ENCODE results near the gene ACTR1B. TPM values are rescaled to one million over a fixed set of nuclear protein-coding genes. Genes with fewer than 3 reads are reported as not detected.
A peak's percentile ranks its signal among the peaks of the same experiment; 100 is the strongest.

ACTR1B gene
- total RNA-seq, 1 donor from 2014 or later, result 56.6 TPM

- no peak overlapping the region for H3K4me3 Mint-ChIP-seq (ENCODE audit: unreplicated experiment)
Observed at GRCh38 chr2:97651114-97651513, 12.7 kb downstream of the ACTR1B start.

DNA sequence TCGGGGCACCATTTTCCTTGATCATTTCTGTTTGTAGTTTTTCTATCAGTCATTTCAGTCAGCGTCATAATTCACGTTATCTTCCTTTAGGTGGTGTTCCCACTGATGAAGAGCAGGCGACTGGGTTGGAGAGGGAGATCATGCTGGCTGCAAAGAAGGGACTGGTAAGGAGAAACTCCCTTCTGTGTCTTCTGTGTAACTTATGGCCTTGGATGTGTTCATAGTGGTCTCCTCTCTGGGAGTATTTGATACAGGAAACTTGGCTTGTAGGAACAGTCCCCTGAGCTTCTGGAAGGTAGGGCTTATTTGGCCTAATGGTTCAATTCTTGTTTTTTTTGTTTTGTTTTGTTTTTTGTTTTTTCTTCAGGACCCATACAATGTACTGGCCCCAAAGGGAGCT is 16.9 kb downstream of the ACTR1B start:
- peak overlapping the region; percentile 90 for H3K4me3 Mint-ChIP-seq (ENCODE audit: unreplicated experiment)
- H3K36me3 Mint-ChIP-seq (ENCODE audit: unreplicated experiment), result peaks cover 18% of the 10 kb centered on the region
- H3K27me3 Mint-ChIP-seq (ENCODE audit: unreplicated experiment), result no peaks in the 10 kb centered on the region
- peak overlapping the region; percentile 97 for H3K27ac Mint-ChIP-seq (ENCODE audit: unreplicated experiment)
- no peak for DNase-seq (ENCODE audit: extremely low spot score, unreplicated experiment)
- peaks cover 15% of the 10 kb centered on the region for H3K4me1 Mint-ChIP-seq (ENCODE audit: unreplicated experiment)
- TF ChIP-seq, protein P1, sequence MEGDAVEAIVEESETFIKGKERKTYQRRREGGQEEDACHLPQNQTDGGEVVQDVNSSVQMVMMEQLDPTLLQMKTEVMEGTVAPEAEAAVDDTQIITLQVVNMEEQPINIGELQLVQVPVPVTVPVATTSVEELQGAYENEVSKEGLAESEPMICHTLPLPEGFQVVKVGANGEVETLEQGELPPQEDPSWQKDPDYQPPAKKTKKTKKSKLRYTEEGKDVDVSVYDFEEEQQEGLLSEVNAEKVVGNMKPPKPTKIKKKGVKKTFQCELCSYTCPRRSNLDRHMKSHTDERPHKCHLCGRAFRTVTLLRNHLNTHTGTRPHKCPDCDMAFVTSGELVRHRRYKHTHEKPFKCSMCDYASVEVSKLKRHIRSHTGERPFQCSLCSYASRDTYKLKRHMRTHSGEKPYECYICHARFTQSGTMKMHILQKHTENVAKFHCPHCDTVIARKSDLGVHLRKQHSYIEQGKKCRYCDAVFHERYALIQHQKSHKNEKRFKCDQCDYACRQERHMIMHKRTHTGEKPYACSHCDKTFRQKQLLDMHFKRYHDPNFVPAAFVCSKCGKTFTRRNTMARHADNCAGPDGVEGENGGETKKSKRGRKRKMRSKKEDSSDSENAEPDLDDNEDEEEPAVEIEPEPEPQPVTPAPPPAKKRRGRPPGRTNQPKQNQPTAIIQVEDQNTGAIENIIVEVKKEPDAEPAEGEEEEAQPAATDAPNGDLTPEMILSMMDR (IDR thresholded peaks at IDR 0.05), result no peak
- H3K9me3 Mint-ChIP-seq (ENCODE audit: unreplicated experiment), result no peaks in the 10 kb centered on the region

More at GRCh38 chr2:97651114-97651513, 12.7 kb downstream of the ACTR1B start:
- Mint-ChIP-seq H3K36me3 (ENCODE audit: unreplicated experiment) (peaks cover 41% of the 10 kb centered on the region), H3K9me3 (ENCODE audit: unreplicated experiment) (peaks cover 12% of the 10 kb centered on the region), H3K27ac (ENCODE audit: unreplicated experiment) (no peak overlapping the region), H3K4me1 (ENCODE audit: unreplicated experiment) (peaks cover 8% of the 10 kb centered on the region), H3K27me3 (ENCODE audit: unreplicated experiment) (no peaks in the 10 kb centered on the region)
- TF ChIP-seq, protein P1 (IDR thresholded peaks at IDR 0.05), result no peak
- no peak for DNase-seq (ENCODE audit: extremely low spot score, unreplicated experiment)

DNA sequence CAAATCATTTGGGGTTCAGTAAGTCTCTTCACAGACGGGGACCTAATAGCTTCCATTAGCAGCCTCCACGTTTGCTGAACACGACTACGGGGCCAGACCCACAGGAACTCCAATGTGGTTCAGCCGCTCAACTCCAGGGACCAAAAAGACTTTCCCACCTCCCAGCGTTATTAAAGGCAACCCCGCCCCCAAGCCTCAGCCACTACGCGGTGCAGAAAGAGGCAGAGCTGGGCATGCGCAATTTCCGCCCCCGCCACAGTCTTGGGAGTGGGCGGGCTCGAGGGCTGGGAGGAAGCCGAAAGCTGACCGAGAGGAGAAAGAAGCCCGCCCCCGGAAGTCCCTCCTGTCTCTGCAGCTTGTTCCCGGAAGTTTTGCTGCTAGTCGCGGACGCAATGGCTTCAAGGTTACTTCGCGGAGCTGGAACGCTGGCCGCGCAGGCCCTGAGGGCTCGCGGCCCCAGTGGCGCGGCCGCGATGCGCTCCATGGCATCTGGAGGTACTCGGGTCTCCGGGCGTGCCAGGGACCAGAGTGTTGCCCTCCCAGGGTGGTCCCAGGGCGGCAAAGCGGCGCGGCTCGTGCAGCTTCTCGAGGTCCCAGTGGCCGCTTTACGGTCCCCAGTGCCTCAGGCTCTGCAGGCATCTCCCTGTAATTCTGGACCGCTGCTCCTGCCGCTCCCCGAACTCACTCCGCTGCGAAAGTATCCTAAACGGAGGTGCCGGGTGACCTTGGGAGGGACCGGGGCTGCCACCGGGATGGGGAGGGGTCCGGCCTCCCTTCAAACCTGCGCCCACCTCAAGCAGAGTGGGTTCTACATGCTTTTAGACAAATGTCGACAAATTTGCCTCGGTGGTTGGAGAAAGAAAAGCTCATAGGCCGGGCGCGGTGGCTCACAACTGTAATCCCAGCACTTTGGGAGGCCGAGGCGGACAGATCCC is 17.9 kb downstream of the ACTR1B start, which contains the start of gene COX5B:
Gene COX5B (plus strand): TSS at position 368 of the 935 bp plus-strand sequence. CDS start 25 bp downstream, at position 393.
- Mint-ChIP-seq H3K27ac (ENCODE audit: unreplicated experiment) (peak within 1 kb of the TSS; percentile 97), H3K36me3 (ENCODE audit: unreplicated experiment) (peaks cover 18% of the 10 kb centered on the region), H3K9me3 (ENCODE audit: unreplicated experiment) (no peaks in the 10 kb centered on the region), H3K27me3 (ENCODE audit: unreplicated experiment) (no peaks in the 10 kb centered on the region), H3K4me3 (ENCODE audit: unreplicated experiment) (peak within 1 kb of the TSS; percentile 90), H3K4me1 (ENCODE audit: unreplicated experiment) (peaks cover 15% of the 10 kb centered on the region)
- peak; percentile 99 for DNase-seq (ENCODE audit: extremely low spot score, unreplicated experiment)
- TF ChIP-seq, protein P1 (IDR thresholded peaks at IDR 0.05), result no peak

DNA sequence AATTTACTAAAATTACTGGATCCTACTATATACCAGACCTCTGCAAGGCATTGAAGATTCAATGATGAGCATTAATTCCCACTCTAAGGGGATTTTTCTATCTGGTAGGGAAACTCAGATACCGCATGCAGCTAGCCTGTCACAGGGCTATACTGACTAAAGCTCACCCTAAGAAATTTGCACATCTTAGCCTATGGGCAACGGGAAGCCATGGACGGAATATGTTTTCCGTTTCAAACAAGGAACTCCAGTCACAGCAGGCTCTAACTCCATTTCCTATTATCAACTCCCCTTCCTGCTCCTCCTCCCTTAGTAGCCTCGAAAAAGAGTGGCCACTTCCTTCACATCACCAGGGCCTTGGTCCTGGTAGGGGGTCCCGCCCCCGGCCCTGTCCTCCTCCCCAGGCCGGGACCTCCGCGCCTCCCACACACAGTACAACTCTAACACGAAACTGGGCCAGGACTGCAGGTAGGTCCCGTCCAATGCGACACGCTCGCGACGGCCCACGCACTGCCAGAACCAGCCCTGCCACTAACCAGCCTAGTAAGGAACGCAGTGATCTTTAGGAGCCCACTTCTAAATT is 18.6 kb downstream of the ACTR1B start:
- Mint-ChIP-seq H3K27me3 (ENCODE audit: unreplicated experiment) (peaks cover 5% of the 10 kb centered on the region), H3K4me3 (ENCODE audit: unreplicated experiment) (peak overlapping the region; percentile 90), H3K4me1 (ENCODE audit: unreplicated experiment) (peaks cover 15% of the 10 kb centered on the region), H3K36me3 (ENCODE audit: unreplicated experiment) (peaks cover 18% of the 10 kb centered on the region), H3K27ac (ENCODE audit: unreplicated experiment) (peak overlapping the region; percentile 97), H3K9me3 (ENCODE audit: unreplicated experiment) (no peaks in the 10 kb centered on the region)
- TF ChIP-seq, protein P1 (IDR thresholded peaks at IDR 0.05), result no peak
- no peak for DNase-seq (ENCODE audit: extremely low spot score, unreplicated experiment)
